ENCODE results near the gene CCN5. TPM values are rescaled to one million over a fixed set of nuclear protein-coding genes. Genes with fewer than 3 reads are reported as not detected.

Gene CCN5
- total RNA-seq, 6 experiments from 2014 or later, result 0.92 to 6.1 (median 1.5) TPM

GRCh38 chr20:44743080-44743701 is 28.0 kb downstream of the CCN5 start:
- no peaks in the 10 kb centered on the region for H3K9me3 ChIP-seq
- no peaks in the 10 kb centered on the region for H3K27me3 ChIP-seq
- TF ChIP-seq CTCF (IDR thresholded peaks at IDR 0.05) (no peak), POLR2A (IDR thresholded peaks at IDR 0.05) (no peak)
- H3K36me3 ChIP-seq, result no peaks in the 10 kb centered on the region
- DNase-seq (no peak), ATAC-seq (no peak)
- H3K4me1 ChIP-seq, result peaks cover 0 to 19% (median 4%) of the 10 kb centered on the region in 4 donors
- H3K4me3 ChIP-seq, result no peak overlapping the region
- no peak overlapping the region for H3K27ac ChIP-seq
- intact Hi-C loops (cut with DNase I), result no loop called here
- WGBS (ENCODE audit: insufficient coverage, low coverage, low lambda C conversion rate, missing lambda C conversion rate), result 50% methylated on average over 6 of the region's 7 CpGs

- no peak overlapping the region for H3K4me3 ChIP-seq
- no peak for DNase-seq
- ATAC-seq, result no peak
- H3K27ac ChIP-seq, result no peak overlapping the region
- no peaks in the 10 kb centered on the region for H3K9me3 ChIP-seq
- WGBS (ENCODE audit: insufficient coverage, low coverage, low lambda C conversion rate, missing lambda C conversion rate), result 90% methylated on average over 5 of the region's 12 CpGs
- no peak for TF ChIP-seq CTCF (IDR thresholded peaks at IDR 0.05)
- no peak for TF ChIP-seq POLR2A (IDR thresholded peaks at IDR 0.05)
- intact Hi-C loops (cut with DNase I), result no loop called here
- no peaks in the 10 kb centered on the region for H3K27me3 ChIP-seq
- H3K4me1 ChIP-seq, result peaks cover 0 to 19% (median 4%) of the 10 kb centered on the region in 4 donors
- no peaks in the 10 kb centered on the region for H3K36me3 ChIP-seq
These were observed 28.9 kb downstream of the CCN5 start for GRCh38 chr20:44743916-44744655.

- no peak overlapping the region for H3K27ac ChIP-seq
These were observed 30.0 kb downstream of the CCN5 start for GRCh38 chr20:44745122-44745597.

More at GRCh38 chr20:44745122-44745597, 30.0 kb downstream of the CCN5 start:
- TF ChIP-seq CTCF (IDR thresholded peaks at IDR 0.05), result no peak
- ATAC-seq (no peak), DNase-seq (no peak)
- WGBS (ENCODE audit: insufficient coverage, low coverage, low lambda C conversion rate, missing lambda C conversion rate), result 32% methylated on average over 5 of the region's 5 CpGs
- H3K9me3 ChIP-seq, result no peaks in the 10 kb centered on the region
- intact Hi-C loops (cut with DNase I), result no loop called here
- no peaks in the 10 kb centered on the region for H3K36me3 ChIP-seq
- H3K4me1 ChIP-seq, result peaks cover 0 to 19% (median 4%) of the 10 kb centered on the region in 4 donors
- H3K4me3 ChIP-seq, result peak overlapping the region in 1 of 3 donors; percentile 37
- H3K27me3 ChIP-seq, result peaks cover 0 to 1% of the 10 kb centered on the region in 2 donors
